GM04503 (cell line): Measurements from ENCODE around the gene TGM1.
"Not testable (repeated sequence)": the region's sequence is repeated elsewhere in the genome, so short reads cannot be mapped to it uniquely, and the experiment has no call there.

Experiments used
- DNase-seq: peaks from one replicate; pipeline ENCODE4 v3.0.0-alpha.2; 2012; ENCODE audit warnings: low read depth

Gene TGM1

GRCh38 chr14:24234095-24235005 lies 28.6 kb downstream of the TGM1 start:
- no peak for DNase-seq

DNA sequence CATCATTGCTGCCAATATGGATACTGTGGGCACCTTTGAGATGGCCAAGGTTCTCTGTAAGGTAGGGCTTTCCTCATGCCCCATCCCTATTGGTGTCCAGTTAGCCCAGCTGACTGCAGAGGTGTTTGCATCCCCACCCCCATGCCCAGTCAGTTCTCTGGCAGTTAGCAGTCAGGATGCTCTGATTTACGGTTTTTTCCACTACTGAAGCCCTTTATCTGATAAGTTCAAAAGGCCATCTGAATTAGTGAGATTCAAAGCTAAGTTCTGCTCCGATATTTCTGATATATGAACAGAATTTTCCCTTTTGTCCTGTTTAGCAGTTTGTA lies 29.5 kb downstream of the TGM1 start:
- DNase-seq = no peak

GRCh38 chr14:24232645-24233537 lies 30.1 kb downstream of the TGM1 start, which contains the start of gene GMPR2:
GMPR2 (plus strand) TSS chr14:24232929; CDS start chr14:24233254, 325 bp downstream.
- DNase-seq = no peak

DNA sequence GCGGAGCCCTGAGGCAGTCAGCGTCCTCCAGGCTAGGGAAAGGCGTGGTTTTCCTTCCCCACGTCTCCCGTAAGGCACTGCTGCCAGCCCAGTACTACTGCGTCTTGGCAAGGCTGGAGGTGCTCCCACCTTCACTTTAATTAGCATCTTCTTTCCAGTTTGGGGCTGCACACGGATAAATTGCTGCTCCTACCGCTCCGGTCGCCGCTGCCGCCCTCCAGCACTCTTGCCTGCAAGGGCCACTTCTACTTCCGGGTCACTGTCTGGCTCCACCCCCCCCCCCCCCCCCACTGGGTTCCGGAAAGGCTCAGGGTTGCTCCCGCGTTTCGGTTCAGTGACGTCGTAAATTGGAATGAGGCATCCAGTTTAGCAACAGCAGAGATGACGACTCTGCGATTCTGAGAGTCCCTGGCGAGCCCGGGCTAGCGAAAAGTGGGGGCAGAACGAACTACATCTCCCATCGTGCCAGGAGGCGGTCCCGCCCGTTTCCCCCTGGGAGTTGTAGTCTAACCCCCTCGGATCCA lies 30.8 kb downstream of the TGM1 start, which contains the start of gene NEDD8:
TSS of gene NEDD8 (minus strand) at position 247 of the 524 bp plus-strand sequence. CDS start at position 147, 100 bp downstream.
- DNase-seq = peak; percentile 95

DNA sequence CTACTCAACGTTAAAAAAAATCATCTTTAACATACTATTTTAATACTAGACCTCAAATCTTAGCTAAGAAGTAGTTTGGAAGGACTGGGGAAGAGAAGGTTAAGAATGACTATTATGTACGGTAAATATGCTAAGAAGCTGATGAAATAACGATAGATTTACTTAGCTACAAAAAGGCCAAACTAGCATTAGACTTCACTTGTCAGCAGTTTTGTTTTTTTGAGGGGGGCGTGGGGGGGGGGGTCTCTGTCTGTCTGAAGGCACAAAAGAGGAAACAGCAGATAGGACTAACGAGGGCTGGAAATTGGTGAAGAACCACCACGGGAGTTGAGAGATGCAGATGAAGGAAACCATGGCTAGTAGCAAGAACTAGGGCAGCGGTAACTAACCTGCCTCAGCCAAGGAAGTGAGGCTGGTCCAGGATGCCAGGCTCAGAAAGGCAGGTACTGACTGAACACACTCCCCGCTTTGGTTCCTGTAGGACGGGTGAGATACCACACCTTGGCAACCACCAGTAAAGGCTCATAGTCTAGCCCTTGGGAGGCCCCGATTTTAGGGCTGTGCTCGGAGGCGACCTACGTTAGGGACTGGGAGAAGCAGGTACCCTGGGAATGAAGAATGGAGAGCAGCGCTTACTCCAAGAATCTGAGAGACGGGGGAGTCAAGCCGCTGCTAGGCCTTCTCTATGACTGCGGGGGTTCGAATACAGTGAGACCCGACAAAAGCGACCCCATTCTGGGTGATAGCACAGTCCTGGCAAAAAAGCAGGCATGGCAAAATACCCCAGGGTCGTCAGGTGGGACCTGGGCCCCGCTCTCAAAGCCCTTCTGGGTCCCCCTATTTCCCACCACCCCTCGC lies 31.5 kb downstream of the TGM1 start:
- DNase-seq = no peak

DNA sequence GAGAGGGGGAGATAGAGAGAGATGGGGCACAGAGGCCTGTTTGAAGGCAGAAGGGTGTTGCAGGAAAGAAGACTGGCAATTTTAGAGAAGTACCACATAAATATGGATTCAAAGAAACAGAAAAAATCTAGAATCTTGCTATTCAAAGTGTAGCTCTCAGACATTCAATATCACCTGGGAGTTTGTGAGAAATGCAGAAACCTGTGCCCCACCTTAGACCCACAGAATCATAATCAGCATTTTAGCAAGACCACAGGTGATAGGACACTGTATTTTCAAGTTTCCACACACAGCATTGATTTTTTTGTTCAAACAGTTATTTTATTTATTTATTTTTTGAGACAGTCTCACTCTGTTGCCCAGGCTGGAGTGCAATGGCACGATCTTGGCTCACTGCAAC lies 34.1 kb downstream of the TGM1 start:
- no peak for DNase-seq

- no peak for DNase-seq
Measured at GRCh38 chr14:24226473-24226872, 36.5 kb downstream of the TGM1 start.

DNA sequence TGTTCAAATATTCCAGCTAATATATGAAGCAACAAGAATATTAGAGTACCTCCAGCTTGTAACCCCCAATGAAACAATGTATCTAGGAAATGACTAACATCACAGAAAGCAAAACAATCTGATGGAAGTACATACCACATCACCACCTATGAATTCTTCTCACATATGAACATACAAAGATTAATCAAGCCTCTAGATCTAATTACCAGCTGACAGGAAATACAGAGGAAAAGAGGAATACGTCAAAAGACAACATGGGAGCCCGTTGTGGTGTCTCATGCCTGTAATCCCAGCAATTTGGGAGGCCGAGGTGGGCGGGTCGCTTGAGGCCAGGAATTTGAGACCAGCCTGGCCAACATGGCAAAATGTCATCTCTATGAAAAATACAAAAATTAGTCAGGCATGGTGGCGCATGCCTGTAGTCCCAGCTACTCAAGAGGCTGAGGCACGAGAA lies 38.3 kb downstream of the TGM1 start:
- peak; percentile 85 for DNase-seq

DNA sequence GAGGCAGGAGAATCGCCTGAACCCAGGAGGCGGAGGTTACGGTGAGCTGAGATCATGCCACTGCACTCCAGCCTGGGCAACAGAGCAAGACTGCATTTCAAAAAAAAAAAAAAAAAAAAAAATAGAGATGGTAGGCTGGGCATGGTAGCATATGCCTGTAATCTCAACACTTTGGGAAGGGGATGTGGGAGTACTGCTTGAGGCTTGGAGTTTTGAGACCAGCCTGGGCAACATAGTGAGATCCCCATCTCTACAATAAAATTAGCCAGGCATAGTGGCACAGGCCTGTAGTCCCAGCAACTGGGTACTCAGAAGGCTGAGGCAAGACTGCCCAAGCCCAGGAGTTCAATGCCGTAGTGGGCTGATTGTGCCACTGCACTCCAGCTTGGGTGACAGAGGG lies 40.0 kb downstream of the TGM1 start:
- not testable (repeated sequence) for DNase-seq

DNA sequence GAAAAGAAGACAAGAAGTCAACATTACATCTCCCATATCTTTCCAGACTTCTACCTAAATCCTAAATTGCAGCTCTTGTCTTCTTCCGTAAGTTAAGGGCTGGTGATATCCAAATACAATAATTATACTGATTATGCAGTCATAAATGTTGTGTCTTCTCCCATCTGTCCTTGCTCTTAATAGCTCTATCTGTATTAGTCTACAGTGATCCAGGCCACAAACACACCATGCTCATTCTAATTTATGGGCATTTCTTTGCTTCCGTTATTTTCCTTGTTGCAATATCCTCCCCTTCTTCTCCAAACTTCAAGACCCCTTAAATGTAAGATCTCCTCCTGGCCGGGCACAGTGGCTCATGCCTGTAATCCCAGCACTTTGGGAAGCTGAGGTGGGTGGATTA lies 43.5 kb downstream of the TGM1 start:
- DNase-seq = no peak

- DNase-seq = no peak
Measured at GRCh38 chr14:24219080-24219479, 43.9 kb downstream of the TGM1 start.

DNA sequence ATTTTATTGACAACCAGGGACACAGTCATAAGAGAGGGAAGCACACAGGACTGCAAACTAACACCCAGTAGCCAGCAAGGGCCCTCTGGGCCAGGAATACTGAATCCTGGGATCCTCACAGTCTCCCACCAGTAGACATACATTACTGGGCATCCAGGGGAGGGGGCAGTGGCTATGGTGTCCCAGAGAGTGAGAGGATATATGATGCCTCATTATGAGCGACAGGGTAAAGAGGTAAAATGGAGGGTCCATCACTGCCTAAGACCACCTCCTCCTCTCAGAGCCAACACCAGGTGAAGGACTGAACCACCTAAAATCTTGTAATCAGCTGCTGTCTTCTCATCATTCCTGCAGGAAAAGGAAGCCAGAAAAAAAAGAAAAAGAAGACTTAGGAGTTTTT lies 46.1 kb downstream of the TGM1 start:
- not testable (repeated sequence) for DNase-seq

- no peak for DNase-seq
Measured at GRCh38 chr14:24216345-24216699, 46.7 kb downstream of the TGM1 start.

- DNase-seq = peak; percentile 57
Measured at GRCh38 chr14:24215495-24216344, 47.3 kb downstream of the TGM1 start, which contains the start of gene MDP1. MDP1 (minus strand) TSS chr14:24216066; CDS start chr14:24215955, 111 bp downstream.

DNA sequence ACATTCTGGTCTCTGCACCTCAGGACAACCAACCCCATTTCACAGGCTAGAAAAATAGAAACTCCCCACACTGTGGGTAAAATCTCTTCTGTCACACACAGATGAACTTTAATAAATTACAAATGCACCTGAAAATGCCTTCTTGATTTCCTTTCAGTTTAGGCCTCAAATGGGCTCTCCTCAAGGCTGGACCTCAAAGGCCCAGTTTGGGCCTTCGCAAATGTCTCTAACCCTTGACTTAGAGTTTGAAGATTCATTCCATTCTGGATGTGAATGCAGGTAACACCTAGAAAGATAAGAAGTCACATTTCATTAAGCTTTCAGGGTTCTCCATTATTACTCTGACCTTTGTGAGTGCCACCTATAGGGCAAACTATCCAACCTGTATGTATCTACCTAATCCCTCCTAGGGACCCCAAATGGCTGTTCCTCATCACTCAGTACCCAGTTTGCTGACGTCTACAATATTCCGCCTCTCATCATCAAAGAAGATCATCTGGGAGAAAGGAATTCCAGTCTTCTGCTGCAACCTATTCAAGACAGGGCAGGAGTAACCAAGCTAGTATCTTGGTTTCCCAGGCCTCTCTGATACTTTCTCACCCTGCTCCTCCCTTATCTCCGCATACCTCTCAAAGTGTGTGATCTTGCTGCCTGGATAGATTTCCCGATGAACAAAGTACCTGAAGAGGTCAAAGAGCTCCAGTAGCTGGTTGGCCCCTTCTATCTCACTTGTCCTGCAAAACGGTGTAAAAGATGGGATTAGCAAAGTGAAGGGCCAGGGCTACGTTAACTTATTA lies 48.9 kb downstream of the TGM1 start:
- DNase-seq = no peak

- DNase-seq = peak; percentile 88
Measured at GRCh38 chr14:24212924-24213865, 49.8 kb downstream of the TGM1 start, which contains the start of gene CHMP4A. CHMP4A (minus strand) TSS chr14:24213488; CDS start chr14:24213439, 49 bp downstream.

- no peak for DNase-seq
Measured at GRCh38 chr14:24211311-24211710, 51.7 kb downstream of the TGM1 start.

DNA sequence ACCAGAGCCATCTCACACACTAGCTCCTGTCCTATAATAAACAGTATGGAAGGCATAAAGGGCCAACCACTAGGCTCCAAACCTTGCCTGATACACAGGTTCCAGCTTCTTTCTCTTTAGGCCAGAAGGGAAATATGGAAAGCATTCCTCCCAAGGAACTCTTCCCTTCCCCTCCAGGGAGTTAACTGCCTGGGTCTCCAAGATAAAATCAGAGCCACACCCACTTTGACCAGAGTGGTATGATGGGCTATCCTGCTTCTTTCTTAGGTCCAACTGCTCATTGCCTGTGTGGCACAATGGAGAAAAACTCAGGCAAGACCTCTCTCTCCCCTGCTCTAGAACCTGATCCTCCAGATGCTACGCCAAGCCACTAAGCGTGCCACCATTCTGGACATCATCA lies 55.4 kb downstream of the TGM1 start:
- DNase-seq = no peak
